HepG2 (cell line): ENCODE results near the gene IP6K1. TPM values are rescaled to one million over a fixed set of nuclear protein-coding genes. Genes with fewer than 3 reads are reported as not detected.
A peak's percentile ranks its signal among the peaks of the same experiment; 100 is the strongest.

Source experiments
- ATAC-seq: fragments of 200-7000 bp; cut with Tn5 transposase; 3 replicates; pipeline ENCODE4 v1.9.1; 2020; ENCODE audit warnings: mild to moderate bottlenecking, moderate library complexity
- BruUV-seq: library from RNA; stranded (reverse); fragments of 400-500 nt; replicated peaks from 2 replicates; lab custom pipeline; 2021; lab: Mats Ljungman, UMichigan
- CTCF ChIA-PET: fragments of 300-600 bp; formaldehyde crosslinking; extraction: SDS; loops from one replicate; lab custom pipeline; 2021; ENCODE audit warnings: low total read pairs, inconsistent platforms, low intra/inter-chr PET ratio; lab: Yijun Ruan, JAX
- POLR2A ChIA-PET: fragments of 350-600 bp; sonication (Branson Sonifier 250); formaldehyde crosslinking; loops from one replicate; lab custom pipeline; 2020; ENCODE audit warnings: antibody characterized with exemption, inconsistent platforms; lab: Yijun Ruan, JAX
- DNase-seq: peaks from one replicate; pipeline ENCODE4 v3.0.0-alpha.2; 2015; ENCODE audit warnings: low spot score
- FAIRE-seq: peaks from 3 replicates; lab custom pipeline; 2011; peaks lifted over from hg19 to GRCh38; lab: Jason Lieb, UNC
- H2AFZ ChIP-seq: one replicate; pipeline ENCODE4 v1.6.1; 2011; ENCODE audit warnings: low read length, inconsistent platforms
- H3K27ac ChIP-seq: fragments of 300-600 bp; 3 replicates; pipeline ENCODE4 v1.8.0; 2011; ENCODE audit warnings: mixed run types, mild to moderate bottlenecking, mixed read lengths, low read length, inconsistent platforms; ENCODE audit not compliant: insufficient read depth; ENCODE audit errors: extremely low read length
- H3K27me3 ChIP-seq, 2 experiments: fragments of 200-600 bp in 1 of 2; 2 replicates in 1 of 2; 3 replicates in 1 of 2; pipeline versions ENCODE4 v1.6.0 to v1.8.0; 2011; ENCODE audit warnings: low read length in 2 of 2, mild to moderate bottlenecking in 2 of 2, moderate library complexity in 2 of 2, inconsistent platforms in 1 of 2; ENCODE audit not compliant: insufficient read depth in 2 of 2, control insufficient read depth in 1 of 2
- H3K36me3 ChIP-seq, 2 experiments: fragments of 200-600 bp in 1 of 2; replicated peaks in 1 of 2; 2 replicates in 1 of 2; 3 replicates in 1 of 2; pipeline versions ENCODE4 v1.5.1 to v1.8.0; 2011; ENCODE audit warnings: low read length in 2 of 2, inconsistent platforms in 1 of 2; ENCODE audit not compliant: insufficient read depth in 2 of 2, control insufficient read depth in 1 of 2
- H3K4me1 ChIP-seq: 2 replicates; pipeline ENCODE4 v1.5.1; 2012; ENCODE audit warnings: low read length, inconsistent platforms; ENCODE audit not compliant: insufficient read depth
- H3K4me2 ChIP-seq: 2 replicates; pipeline ENCODE4 v1.6.0; 2011; ENCODE audit warnings: low read depth, low read length, inconsistent platforms
- H3K4me3 ChIP-seq, 3 experiments: fragments of 200-600 bp in 1 of 3; sonication (generic), shearing (Covaris generic) in 1 of 3; replicated peaks in 1 of 3; 2 replicates each; pipeline ENCODE4 v1.5.1; 2011 to 2016; ENCODE audit warnings: low read length in 3 of 3, inconsistent platforms in 2 of 3, low read depth in 2 of 3, mild to moderate bottlenecking in 2 of 3, control low read depth in 1 of 3, mixed read lengths in 1 of 3; ENCODE audit not compliant: insufficient read depth in 1 of 3
- H3K79me2 ChIP-seq: one replicate; pipeline ENCODE4 v1.6.1; 2011; ENCODE audit warnings: low read length, inconsistent platforms; ENCODE audit not compliant: insufficient read depth
- H3K9ac ChIP-seq: 2 replicates; pipeline ENCODE4 v1.6.0; 2011; ENCODE audit warnings: mild to moderate bottlenecking, low read depth, low read length, inconsistent platforms; ENCODE audit not compliant: insufficient read depth
- H3K9me3 ChIP-seq: 2 replicates; pipeline ENCODE4 v1.5.1; 2012; ENCODE audit warnings: mild to moderate bottlenecking, low read length
- H4K20me1 ChIP-seq: 2 replicates; pipeline ENCODE4 v1.6.0; 2011; ENCODE audit warnings: inconsistent platforms, mild to moderate bottlenecking, low read length, moderate library complexity; ENCODE audit not compliant: insufficient read depth
- CEBPG ChIP-seq: IDR thresholded peaks from 2 replicates; pipeline ENCODE4 v1.6.1; 2016
- EZH2 ChIP-seq: conservative IDR thresholded peaks from 2 replicates; pipeline ENCODE4 v1.6.1; 2012; ENCODE audit warnings: mild to moderate bottlenecking, low read depth, low read length, moderate library complexity
- HDAC2 ChIP-seq: sonication (generic); formaldehyde crosslinking; IDR thresholded peaks from 2 replicates; pipeline ENCODE4 v1.4.0; 2020; ENCODE audit warnings: missing genetic modification reagents
- HNF4G ChIP-seq, 2 experiments: sonication (generic) in 1 of 2; formaldehyde crosslinking in 1 of 2; IDR thresholded peaks; 2 replicates each; pipeline versions ENCODE4 v1.4.0 to v1.6.1; 2011 to 2020; ENCODE audit warnings: borderline replicate concordance in 2 of 2, low read depth in 2 of 2, mild to moderate bottlenecking in 2 of 2, low read length in 1 of 2, missing genetic modification reagents in 1 of 2, moderate library complexity in 1 of 2
- JUND ChIP-seq: sonication (generic); formaldehyde crosslinking; IDR thresholded peaks from 2 replicates; pipeline ENCODE4 v1.8.0; 2022; ENCODE audit warnings: mild to moderate bottlenecking, missing genetic modification reagents
- MAZ ChIP-seq, 2 experiments: sonication (generic) in 1 of 2; formaldehyde crosslinking in 1 of 2; IDR thresholded peaks; 2 replicates each; pipeline versions ENCODE4 v1.5.0 to v1.6.1; 2012 to 2020; ENCODE audit warnings: low read depth in 2 of 2, mild to moderate bottlenecking in 2 of 2, borderline replicate concordance in 1 of 2, improper control_type of control experiment in 1 of 2, low read length in 1 of 2, missing genetic modification reagents in 1 of 2, moderate library complexity in 1 of 2
- MXI1 ChIP-seq: IDR thresholded peaks from 3 replicates; pipeline ENCODE4 v1.6.1; 2012; ENCODE audit warnings: low read depth, low read length, inconsistent platforms, borderline replicate concordance
- RELA ChIP-seq: sonication (generic); formaldehyde crosslinking; IDR thresholded peaks from 2 replicates; pipeline ENCODE4 v1.4.0; 2020; ENCODE audit warnings: missing genetic modification reagents
- XBP1 ChIP-seq: sonication (generic); formaldehyde crosslinking; IDR thresholded peaks from 2 replicates; pipeline ENCODE4 v1.5.0; 2020; ENCODE audit warnings: missing genetic modification reagents
- ZEB1 ChIP-seq: IDR thresholded peaks from 2 replicates; pipeline ENCODE4 v1.6.1; 2012; ENCODE audit warnings: mild to moderate bottlenecking, low read depth, inconsistent platforms; ENCODE audit not compliant: insufficient replicate concordance
- ZIK1 ChIP-seq: sonication (generic); formaldehyde crosslinking; IDR thresholded peaks from 2 replicates; pipeline ENCODE4 v1.5.0; 2020; ENCODE audit warnings: mild to moderate bottlenecking, low read depth, missing genetic modification reagents, borderline replicate concordance
- ZNF430 ChIP-seq: sonication (generic); formaldehyde crosslinking; IDR thresholded peaks from 2 replicates; pipeline ENCODE4 v1.9.0; 2021; ENCODE audit warnings: mild to moderate bottlenecking, missing genetic modification reagents
- ZNF644 ChIP-seq: IDR thresholded peaks from 2 replicates; pipeline ENCODE4 v1.6.1; 2016; ENCODE audit warnings: low read depth
- ZNF772 ChIP-seq: sonication (generic); formaldehyde crosslinking; IDR thresholded peaks from 2 replicates; pipeline ENCODE4 v1.5.0; 2020; ENCODE audit warnings: mild to moderate bottlenecking, missing genetic modification reagents
- whole genome bisulfite sequencing: methylation state at CpG from one replicate; pipeline ENCODE4 v1.1.6; 2017; ENCODE audit warnings: low lambda C conversion rate; 5-methylcytosine and 5-hydroxymethylcytosine counted together
- in situ Hi-C: cut with HindIII; loops from 2 replicates; pipeline ENCODE4 v1.10.0; 2017; ENCODE audit warnings: low pct_unique_long_range_greater_than_20kb; ENCODE audit not compliant: extremely low pct_ligation_motif_present
- intact Hi-C: fragments of 100-400 bp; cut with micrococcal nuclease; formaldehyde crosslinking; loops from one replicate; pipeline ENCODE4 v1.10.0; 2022; ENCODE audit not compliant: unreplicated experiment
- polyA plus RNA-seq, 8 experiments: library from polyadenylated mRNA; depleted of rRNA in 3 of 8; stranded (reverse) in 7 of 8; unstranded in 1 of 8; fragments of >200 nt; fragmentation: Illumina TruSeq in 4 of 8; extraction: Trizol in 4 of 8; gene quantifications; 2 replicates each; pipeline versions ENCODE4 v1.2.1 to v1.2.3, GENCODE V29; 2011 to 2016; ENCODE audit warnings: low read depth in 4 of 8, missing spikeins in 1 of 8, mixed read lengths in 1 of 8; ENCODE audit not compliant: insufficient read depth in 1 of 8
- total RNA-seq, 5 experiments: library from RNA; depleted of rRNA; stranded (reverse); fragments of >200 nt; fragmentation: Illumina TruSeq; extraction: Trizol; gene quantifications; 2 replicates each; pipeline ENCODE4 v1.2.3, GENCODE V29; 2016; ENCODE audit warnings: low read depth in 1 of 5
- TF ChIP-seq, protein P1 (sequence below): sonication (generic); formaldehyde crosslinking; IDR thresholded peaks from 2 replicates; pipeline ENCODE4 v1.5.0; 2020; ENCODE audit warnings: missing genetic modification reagents
- TF ChIP-seq, protein P2 (sequence below): sonication (generic); formaldehyde crosslinking; IDR thresholded peaks from 2 replicates; pipeline ENCODE4 v1.5.0; 2020; ENCODE audit warnings: mild to moderate bottlenecking, low read depth, missing genetic modification reagents, borderline replicate concordance
- TF ChIP-seq, protein P3 (sequence below): sonication (generic); formaldehyde crosslinking; IDR thresholded peaks from 2 replicates; pipeline ENCODE4 v1.8.1; 2022; ENCODE audit warnings: mild to moderate bottlenecking, missing genetic modification reagents

The IP6K1 gene
- total and polyA plus RNA-seq, 2 of the 13 experiments (the other 11 are each of a cell fraction or from before 2014, with no cell fraction given), result 17.7 to 29.7 TPM

DNA sequence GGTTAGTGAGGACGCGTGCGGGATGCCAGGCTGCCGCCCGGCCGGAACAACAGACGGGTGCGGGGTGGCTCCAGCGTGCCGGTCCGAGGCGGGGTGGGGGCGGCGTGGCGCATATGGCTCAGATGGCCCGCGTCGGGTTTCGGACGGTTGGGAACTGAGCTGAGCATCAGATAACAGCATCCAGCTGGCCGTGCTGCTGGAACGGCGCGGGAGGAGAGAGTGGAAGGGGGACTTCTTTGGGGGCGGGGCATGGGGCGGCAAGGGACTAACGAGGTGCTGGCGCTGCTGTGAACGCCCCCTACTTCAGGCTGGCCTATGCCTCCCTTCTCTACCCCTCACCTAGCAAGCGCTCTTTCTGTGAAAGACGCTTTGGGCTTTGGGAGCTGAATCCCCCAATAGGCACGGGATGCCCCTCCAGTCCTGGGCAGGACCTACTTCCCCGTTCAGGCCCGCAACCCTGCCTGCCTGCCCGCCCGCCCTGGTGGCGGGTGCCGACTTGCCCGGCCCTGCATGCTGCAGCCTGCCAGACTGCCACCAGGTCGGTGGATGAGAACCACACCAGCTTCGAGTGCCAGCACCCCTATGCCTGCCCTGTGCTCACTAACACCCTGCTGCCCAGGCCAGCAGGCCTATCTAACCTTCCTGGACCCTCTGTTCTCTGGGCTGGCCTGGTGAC, 17.3 kb upstream of the IP6K1 start:
- WGBS, result 0% methylated on average over 1 of the region's 41 CpGs
- ChIA-PET CTCF (interaction anchor here (2.2 kb wide), 1 partner anchor 36 kb away, joined by 27 read pairs; no protein-coding TSS in a partner anchor), POLR2A (interaction anchor here (0.9 to 2.8 kb wide), 10 partner anchors 10 to 125 kb away, joined by 3 to 22 read pairs (median 4); partner anchors contain the start of genes IP6K1 and UBA7)
- no peaks in the 10 kb centered on the region for H3K9me3 ChIP-seq
- H3K4me2 ChIP-seq, result peak overlapping the region; percentile 93
- intact Hi-C loops, result no loop called here
- FAIRE-seq, result no peak
- H3K9ac ChIP-seq, result peak overlapping the region; percentile 31; the same call in 1 of the 2 replicates
- in situ Hi-C loops, result loop anchor here (10.0 kb wide), 1 partner anchor 101 kb away; the partner anchor contains the start of gene MST1R
- H4K20me1 ChIP-seq, result no peaks in the 10 kb centered on the region
- no peak for DNase-seq
- H3K4me1 ChIP-seq, result peaks cover 85% of the 10 kb centered on the region
- H3K4me3 ChIP-seq, result peak overlapping the region; percentile 73 to 89 (median 85)
- H3K27me3 ChIP-seq, result peaks cover 0 to 12% of the 10 kb centered on the region in 2 experiments; a peak in 3 of 5 replicates
- H3K27ac ChIP-seq, result no peak overlapping the region
- peak; percentile 38 for ATAC-seq
- no peaks in the 10 kb centered on the region for H3K79me2 ChIP-seq
- H3K36me3 ChIP-seq, result no peaks in the 10 kb centered on the region
- H2AFZ ChIP-seq, result no peak overlapping the region
- BruUV-seq, result no TSS peak
- no peak for TF ChIP-seq HDAC2 (CRISPR knock-in tag)
- TF ChIP-seq ZIK1, result no peak; the same call in 1 of the 2 replicates
- TF ChIP-seq, protein P1, sequence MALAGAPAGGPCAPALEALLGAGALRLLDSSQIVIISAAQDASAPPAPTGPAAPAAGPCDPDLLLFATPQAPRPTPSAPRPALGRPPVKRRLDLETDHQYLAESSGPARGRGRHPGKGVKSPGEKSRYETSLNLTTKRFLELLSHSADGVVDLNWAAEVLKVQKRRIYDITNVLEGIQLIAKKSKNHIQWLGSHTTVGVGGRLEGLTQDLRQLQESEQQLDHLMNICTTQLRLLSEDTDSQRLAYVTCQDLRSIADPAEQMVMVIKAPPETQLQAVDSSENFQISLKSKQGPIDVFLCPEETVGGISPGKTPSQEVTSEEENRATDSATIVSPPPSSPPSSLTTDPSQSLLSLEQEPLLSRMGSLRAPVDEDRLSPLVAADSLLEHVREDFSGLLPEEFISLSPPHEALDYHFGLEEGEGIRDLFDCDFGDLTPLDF (CRISPR knock-in tag), result no peak
- TF ChIP-seq, protein P2, sequence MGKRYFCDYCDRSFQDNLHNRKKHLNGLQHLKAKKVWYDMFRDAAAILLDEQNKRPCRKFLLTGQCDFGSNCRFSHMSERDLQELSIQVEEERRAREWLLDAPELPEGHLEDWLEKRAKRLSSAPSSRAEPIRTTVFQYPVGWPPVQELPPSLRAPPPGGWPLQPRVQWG (CRISPR knock-in tag), result no peak
- no peak for TF ChIP-seq ZNF644 (CRISPR knock-in tag)
- TF ChIP-seq EZH2, result no peak
- no peak for TF ChIP-seq JUND (CRISPR knock-in tag)
- TF ChIP-seq HNF4G (IDR thresholded peaks at IDR 0.05; ENCODE audit: borderline replicate concordance, low read depth, low read length), result no peak
- no peak for TF ChIP-seq HNF4G (CRISPR knock-in tag; IDR thresholded peaks at IDR 0.05; ENCODE audit: borderline replicate concordance, low read depth)
- TF ChIP-seq ZEB1, result no peak
- no peak for TF ChIP-seq MAZ (IDR thresholded peaks at IDR 0.05; ENCODE audit: borderline replicate concordance, low read depth, low read length)
- TF ChIP-seq MAZ (CRISPR knock-in tag; IDR thresholded peaks at IDR 0.05; ENCODE audit: low read depth), result 0 out of 2 replicates have a peak, but pooled peaks have one; percentile 19
- no peak for TF ChIP-seq XBP1 (CRISPR knock-in tag)
- no peak for TF ChIP-seq RELA (CRISPR knock-in tag)
- TF ChIP-seq MXI1, result peak; percentile 10; the same call in 1 of the 3 replicates
- no peak for TF ChIP-seq CEBPG (CRISPR knock-in tag)
- TF ChIP-seq ZNF430, result peak; percentile 15; the same call in 1 of the 2 replicates
- TF ChIP-seq, protein P3, sequence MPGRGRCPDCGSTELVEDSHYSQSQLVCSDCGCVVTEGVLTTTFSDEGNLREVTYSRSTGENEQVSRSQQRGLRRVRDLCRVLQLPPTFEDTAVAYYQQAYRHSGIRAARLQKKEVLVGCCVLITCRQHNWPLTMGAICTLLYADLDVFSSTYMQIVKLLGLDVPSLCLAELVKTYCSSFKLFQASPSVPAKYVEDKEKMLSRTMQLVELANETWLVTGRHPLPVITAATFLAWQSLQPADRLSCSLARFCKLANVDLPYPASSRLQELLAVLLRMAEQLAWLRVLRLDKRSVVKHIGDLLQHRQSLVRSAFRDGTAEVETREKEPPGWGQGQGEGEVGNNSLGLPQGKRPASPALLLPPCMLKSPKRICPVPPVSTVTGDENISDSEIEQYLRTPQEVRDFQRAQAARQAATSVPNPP (CRISPR knock-in tag), result no peak
- no peak for TF ChIP-seq ZNF772 (CRISPR knock-in tag)
